Measurements from ENCODE around the gene MRGPRD.
"Not testable (repeated sequence)": the region's sequence is repeated elsewhere in the genome, so short reads cannot be mapped to it uniquely, and the experiment has no call there.

Gene MRGPRD

DNA sequence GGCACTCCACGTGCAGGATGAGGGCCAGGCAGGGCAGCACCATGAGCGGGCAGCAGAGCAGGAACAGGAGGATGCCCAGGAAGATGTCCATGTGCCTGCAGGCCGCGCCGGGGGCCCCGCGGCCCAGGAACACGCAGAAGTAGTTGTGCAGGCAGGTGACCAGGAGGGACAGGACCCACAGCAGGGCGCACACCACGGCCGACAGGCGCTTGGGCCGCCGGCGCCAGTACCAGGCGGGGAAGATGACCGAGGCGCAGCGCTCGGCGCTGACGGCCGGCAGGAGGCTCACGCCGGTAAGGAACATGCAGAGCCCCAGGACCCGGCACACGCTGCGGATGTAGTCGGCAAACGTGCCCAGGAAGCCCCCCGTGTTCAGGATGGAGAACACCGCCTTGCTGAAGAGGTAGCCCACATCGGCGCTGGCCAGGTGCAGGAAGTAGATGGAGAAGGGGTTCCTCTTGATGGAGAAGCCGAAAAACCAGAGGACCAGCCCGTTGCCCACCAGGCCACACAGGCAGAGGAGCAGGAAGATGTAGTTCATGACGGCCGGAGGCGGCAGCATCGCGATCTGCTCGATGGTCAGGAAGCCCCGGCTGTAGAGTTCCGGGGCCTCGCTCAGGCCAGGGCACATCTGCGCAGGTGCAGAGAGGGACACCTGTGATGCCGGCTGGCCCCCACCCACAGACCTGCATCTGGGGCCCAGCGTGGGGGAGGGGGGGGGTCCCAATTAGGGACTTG, 25.0 kb upstream of the MRGPRD start:
- DNase-seq = no peak

DNA sequence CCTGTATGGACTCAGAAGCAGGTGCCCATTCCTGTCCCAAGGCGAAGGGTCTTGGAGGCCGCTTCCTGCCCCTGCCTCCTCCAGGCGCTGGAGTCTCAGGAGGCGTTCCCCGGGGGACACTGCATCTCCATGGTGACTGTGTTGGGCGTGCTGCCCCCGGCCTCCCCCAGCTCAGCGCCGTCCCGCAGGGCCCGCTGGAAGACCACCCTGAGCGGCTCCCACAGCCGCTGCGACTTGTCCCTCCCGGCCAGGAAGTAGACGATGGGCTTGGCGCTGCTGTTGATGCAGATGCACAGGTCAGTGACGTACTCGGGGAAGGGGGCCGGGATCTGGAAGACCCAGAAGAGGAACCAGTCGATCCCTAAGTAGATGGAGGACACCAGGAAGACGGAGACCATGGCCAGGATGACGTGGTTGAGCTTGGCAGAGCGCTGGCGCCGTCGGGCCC, 24.4 kb upstream of the MRGPRD start:
- no peak for DNase-seq

DNA sequence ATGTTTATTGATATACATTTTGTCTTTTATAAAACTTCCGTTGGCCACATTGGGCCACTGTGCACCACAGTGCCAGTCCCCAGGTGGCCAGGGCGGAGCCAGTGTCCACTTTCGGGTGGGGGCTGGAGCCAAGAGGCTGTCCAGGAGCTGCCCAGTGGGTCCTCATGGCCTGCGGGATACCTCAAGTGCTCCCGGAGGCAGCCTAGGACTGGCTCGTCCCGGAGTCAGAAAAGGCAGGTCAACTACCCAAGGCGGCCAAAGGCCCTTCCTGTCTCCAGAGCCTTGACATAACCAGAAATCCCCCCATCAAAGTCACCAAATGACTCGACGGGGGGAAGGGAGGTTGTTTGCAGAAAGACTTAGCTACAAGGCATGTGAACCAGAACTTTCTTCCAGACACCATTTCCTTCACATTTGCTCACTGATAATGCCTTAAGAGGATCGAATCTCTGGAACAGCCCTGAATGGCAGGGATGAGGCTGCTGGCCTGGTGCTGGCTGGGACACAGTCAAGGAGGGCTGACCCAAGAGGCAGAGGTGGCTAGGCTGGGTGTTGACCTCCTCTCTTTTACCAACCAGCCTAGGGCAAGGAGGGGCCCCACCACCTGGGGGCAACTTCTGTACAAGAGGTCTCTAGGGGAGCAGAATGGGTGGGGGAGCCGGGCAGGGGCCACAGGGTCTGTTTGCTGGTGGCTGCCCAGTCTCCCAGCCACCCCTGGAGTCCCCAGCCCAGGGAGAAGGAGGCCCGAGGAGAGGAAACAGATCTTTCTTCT, 23.8 kb upstream of the MRGPRD start:
- DNase-seq = no peak

DNA sequence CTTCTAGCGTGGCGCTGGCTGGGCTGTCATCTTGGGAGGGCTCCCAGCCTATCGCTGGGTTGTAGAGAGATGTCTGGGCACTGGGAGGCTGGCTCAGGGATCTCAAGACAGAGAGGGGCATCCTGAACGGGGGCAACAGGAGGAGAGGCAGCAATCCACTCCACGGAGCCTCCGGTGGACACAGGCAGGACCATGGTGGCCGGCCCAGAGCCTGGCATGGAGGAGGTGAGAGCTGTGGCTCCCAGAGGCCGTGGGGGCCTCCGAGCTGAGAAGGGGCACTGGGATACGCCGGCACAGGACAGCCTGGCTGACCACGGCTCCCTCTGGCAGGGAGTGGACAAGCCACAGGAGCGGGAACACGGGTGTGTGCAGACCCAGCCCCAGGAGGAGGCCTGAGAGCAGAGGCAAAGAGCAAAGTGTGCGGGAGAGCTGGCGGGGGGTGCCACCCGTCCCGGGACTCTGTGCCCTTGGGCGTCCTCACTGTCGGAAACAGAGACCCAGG, 23.1 kb upstream of the MRGPRD start:
- DNase-seq = no peak

DNA sequence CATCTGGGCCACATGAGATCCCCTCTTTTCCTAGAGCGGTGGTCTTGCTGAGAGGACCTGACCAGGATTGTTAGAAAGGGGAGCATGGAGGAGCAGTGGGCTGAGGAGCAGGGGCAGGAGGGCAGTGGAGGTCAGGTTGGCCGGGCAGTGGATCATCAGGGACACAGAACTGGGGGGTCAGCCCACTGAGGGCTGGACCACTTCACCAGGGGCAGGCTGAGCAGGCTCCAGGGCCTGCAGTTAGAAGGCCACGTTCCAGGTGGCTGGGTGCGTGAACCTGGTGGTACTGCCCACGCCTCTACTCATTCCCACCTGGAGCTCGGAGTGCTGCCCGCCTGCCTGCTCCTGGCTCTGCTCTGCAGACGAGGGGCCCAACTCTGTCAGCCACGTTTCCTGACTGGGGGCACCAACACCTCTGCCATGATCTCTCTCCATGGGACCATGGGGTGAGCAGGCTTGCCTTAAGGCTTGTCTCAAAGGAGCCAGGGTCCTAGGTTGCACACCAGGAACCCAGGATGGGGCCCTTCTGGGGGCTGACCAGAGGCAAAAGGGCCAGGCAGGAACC, 22.6 kb upstream of the MRGPRD start:
- DNase-seq = no peak

DNA sequence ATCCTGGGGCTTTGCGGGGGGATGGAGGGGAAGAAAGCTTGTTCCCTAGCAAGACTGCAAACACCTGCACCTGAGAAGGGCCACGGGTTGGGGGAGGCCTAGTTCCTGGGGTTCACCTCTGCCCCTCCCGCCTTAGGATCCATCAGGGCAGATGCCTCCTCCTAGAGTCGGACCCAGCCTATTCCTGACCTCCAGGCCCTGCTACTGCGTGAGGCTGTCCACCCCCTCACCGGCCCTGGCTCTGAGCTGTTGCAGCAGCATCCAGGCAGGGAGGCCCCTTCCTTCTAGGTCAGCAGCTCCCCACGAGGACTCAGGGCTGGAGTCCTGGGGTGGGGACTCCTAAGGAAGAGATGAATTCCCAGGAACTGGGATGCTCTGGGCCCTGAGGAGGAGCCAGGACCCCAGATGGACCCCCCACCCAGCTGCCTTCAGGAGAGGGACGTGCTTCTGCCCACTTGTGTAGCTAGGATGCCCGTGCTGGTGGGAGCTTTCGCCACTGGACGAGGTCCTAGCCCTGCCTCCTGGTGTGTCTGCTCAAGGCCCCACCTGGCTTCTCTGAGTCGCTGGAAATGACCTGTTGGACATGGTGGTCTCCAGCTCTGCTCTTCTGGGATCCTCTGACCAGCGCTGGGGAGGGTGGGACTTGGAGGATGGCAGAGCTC, 21.9 kb upstream of the MRGPRD start:
- no peak for DNase-seq

DNA sequence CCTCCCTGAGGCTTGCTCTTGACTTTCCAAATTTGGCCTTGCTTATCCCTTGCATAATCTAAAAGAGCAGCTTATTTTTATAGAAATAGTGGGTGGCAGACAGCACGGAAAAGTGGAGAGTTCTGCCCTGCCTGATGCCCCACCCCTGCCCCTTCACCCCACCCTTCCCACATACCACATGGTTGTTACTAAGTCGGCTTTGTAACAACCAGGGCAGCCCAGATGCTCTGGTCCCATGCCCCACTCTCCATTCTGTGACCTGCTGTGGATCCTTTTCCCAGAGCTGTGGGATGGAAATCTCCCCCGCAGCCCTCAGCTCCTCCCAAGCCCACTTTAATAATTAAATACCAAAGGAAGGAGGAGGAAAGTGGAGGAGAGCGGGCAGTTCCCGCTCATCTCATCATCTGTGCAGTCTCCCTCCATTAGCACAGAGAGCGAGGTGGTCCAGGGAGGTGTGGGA, 21.4 kb upstream of the MRGPRD start:
- DNase-seq = no peak

DNA sequence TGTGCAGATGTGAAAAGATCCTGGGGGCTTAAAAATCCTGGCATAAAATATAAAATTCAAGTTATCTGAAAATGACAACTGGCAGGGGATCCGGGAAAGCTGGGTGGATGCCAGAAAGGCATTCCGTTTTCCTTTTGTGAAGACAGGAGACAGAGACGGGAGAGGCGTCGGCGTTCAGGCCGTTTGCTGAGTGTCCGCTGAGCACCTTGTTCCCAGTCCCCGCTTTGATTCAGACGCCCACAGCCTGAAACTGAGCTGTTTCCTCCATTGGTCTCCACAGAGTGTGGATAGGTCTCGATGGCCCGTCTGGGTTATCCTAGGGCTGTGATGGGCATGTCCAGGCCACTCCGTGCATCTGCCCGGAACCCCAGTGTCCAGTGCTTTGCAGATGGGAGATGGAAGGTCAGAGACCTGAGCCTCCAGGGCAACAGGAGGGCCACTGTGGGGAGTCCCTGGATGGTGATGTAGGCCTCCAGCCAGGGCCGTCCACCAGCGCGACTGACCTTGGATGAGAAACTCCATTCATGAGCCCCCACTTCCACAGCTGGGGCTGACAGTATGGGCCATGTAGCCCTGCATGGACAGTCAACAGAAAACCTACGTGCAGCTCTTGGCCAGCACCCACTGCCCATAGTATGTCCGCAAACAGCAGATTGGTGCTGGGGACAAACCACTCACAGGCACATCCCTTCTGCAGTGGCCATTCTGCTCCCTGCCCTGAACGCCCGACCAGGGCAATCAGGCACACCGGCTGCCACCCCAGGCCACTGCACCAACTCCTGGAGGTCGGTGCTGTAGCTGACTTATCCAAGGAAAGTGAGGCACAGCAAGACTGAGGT, 20.7 kb upstream of the MRGPRD start:
- DNase-seq = no peak

DNA sequence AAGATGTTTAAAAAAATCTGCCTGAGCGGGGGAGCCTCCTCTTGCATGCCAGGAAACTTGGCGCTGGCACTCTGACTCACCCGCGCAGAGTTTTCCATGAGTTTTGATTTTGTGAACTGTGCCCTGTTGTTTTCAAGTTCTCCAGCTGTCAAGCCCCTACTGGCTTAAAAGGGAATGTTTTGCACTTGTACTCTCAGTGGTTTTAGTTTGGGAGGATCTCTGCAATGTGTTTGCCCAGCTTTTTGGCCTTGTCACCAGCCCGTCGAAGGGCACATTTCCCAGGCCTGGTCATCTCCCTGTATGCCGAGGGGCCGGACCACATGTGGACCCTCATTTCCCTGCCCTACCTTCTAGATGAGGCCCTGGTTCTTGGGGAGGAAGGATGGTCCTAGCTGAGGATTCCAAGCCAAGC, 20.1 kb upstream of the MRGPRD start:
- DNase-seq = peak; percentile 62

DNA sequence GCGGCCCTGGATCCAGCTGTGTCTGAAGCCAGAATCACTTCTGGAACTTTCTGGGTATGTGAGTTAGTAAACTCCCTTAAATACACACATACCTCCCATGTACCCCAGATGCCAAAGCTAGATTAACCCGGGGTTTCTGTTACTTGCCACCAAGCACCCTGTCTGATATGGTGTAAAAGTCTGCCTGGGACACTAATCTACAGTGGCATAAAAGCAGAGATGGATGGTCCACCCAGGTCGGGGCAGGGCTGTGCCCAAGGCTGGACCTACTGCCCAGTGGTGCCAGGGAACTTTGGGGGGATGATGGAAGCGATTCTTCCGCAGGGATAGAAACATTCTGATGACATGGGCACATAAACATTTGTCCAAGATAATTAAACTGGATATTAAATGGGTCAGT, 19.6 kb upstream of the MRGPRD start:
- no peak for DNase-seq

DNA sequence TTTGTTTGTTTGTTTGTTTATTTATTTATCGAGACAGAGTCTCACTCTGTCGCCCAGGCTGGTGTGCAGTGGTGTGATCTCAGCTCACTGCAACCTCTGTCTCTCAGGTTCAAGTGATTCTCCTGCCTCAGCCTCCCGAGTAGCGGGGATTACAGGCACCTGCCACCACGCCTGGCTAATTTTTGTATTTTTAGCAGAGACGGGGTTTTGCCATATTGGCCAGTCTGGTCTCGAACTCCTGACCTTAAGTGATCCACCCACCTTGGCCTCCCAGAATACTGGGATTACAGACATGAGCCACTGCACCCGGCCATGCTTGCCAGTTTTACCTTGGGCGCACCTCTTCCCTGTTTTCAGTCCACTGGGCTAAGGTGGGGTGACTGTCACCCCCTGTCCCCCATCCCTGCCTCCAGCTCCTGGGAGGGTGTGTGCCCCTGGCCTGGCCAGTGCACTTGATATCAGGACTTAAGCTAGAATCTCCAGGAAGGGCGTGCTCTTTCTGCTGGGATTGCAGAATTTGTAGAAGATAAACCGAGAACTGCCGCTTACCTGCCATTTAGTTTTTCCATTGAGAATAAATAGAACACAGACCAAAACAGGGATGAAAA, 19.1 kb upstream of the MRGPRD start:
- DNase-seq = not testable (repeated sequence)

DNA sequence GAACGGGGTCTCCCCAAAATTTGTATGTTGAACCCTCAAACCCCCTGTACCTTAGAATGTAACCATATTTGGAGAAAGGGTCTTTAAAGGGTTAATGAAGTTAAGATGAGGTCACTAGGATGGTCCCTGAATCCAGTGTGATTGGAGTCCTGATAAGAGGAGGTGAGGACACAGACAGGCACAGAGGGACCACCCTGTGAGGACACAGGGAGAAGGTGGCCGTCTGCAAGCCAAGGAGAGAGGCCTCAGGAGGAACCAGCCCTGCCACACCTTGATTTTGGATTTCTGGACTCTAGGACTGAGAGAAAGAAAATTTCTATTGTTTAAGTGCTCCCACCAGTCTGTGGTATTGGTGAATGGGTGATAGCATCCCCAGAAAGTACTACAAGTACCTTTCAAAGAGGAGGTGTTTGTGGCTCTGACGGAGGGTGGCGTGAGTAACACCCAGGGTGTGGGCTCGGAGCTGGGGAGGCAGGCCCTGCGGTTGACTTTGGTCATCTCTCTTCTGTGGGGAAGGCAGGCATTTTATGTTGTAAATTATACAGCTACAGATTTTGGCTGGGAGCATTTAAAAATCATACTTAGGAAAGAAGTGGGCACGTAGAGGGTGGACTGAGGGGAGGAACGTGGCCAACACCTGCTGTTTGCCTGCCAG, 18.4 kb upstream of the MRGPRD start:
- DNase-seq = no peak

DNA sequence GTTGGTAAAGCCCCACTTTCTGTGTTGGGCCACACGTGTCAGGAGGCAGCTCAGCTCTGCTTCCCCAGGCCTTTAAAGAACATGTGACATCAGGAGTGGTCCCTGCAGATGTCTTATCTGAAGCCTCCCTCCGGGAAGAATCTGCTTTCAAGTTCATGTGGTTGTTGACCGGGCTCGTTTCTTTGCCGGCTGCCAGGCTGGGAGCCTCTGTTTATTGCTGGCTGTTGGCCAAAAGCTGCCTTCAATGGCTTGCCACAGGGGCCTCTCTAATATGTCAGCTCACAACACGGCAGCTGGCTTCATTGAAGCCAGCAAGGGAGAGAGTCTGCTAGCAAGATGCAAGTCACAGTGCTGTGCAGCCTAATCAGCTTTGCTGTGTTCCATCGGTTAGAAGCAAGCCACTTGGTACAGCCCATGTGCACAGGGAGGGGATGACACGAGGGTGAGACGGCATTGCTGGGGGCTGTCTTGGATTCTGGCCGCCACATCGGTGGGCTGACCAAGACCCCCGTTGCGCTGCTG, 17.7 kb upstream of the MRGPRD start:
- no peak for DNase-seq

DNA sequence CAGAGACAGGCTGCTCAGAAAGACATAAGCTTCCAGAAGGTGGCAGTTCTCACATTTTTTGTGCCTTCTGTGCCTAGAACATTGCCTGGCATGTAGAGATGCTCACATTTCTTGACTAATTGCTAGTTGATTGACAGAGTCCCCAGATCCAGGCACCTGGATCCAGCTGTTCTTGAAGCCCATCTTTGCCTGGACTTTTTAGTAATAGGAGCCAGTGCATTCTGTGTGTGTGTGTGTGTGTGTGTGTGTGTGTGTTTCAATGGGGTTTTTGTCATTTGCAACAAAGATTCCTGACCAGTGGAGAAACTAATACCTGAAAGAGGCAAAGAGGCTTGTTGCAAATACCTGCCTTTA, 17.2 kb upstream of the MRGPRD start:
- DNase-seq = no peak

DNA sequence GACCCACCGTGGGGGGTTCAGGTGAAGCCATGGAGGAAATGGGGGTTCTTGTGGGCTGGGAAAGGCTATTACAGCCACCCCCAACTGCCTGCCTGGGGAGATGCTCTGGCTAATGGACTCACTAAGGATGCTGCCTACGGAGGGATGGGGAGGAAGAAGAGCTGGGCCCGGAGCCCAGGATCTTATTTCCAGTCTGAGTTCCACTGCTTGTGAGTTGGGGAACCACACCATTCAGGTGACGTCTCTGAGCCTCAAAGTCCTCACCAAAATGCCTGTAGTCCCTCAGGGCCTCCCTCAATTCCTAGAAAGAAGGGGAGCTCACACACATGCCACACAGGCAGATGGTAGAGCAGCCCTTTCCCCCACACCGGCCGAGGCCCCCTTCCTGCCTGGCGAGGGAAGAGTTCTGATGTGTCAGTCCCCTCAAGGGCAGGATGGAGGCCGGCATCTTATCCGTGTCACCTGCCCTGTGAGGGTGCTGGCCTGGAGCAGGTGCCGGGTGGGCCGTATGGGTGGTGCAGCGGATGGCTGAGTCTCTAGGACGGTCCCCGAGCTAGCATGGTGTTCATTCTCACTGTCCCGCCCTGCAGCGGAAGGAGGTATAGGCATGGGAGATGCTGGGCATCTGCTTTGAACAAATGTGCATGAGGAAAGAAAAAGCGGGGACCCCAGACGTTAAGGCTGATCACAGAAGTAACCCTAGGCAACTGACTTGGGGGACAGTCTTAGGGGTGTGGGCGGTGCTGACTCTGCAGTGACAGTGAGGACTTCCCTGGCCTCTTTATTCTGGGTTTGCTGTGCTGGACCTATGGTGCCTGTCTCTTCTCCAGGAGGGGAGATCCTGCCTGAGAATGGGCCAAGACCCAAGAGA, 16.6 kb upstream of the MRGPRD start:
- DNase-seq = no peak

DNA sequence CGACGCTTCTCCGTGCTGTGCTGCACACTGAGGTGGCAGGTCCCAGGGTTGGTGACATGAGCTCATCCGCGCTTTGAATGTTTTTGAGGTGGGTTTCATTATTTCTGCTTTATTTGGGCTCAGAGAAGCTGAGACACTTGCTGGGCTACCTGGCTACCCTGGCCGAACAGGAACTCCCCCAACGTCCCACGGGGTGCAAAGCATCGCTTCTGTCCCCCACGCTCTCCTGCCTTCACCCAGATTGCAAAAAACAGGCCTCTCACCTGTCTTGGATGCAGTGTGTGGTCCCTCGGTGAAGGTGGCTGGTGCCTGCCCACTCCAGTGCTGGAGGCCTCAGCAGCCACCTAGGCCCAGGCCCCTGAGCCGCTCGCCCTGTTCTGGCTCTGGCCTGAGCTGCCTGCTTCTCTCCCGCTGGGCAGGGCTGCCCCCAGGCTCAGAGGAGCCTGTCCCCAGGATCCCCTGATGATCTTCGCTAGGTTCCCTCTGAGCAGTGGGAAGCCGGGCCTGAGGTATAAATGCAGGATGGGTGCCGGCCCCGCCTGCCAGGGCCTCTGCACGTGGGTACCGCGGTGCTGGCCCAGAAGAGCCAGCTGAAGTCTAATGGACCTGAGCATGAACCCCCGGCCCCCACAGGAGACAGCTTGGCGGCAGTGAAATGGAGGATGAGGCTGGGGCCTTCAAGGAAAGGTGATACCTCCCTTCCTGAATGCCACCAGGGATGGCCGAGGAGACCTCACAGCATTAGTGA, 15.8 kb upstream of the MRGPRD start:
- DNase-seq = no peak

DNA sequence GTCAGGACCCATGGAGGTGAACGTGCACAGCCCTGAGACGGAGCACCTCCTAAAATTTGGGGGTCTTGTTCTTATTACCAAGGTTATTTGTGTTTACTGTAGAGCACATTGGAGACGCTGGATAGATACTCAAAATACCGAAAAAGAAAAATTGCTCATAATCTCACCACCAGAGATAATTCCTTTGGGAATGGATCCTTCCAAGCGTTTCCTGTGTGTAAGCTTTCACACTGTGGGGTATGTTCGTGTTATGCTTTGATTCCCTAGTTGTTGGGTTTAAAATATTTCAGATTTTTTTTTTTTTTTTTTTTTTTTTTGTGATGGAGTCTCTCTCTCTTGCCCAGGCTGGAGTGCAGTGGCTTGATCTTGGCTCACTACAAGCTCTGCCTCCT, 14.1 kb upstream of the MRGPRD start:
- DNase-seq = no peak

DNA sequence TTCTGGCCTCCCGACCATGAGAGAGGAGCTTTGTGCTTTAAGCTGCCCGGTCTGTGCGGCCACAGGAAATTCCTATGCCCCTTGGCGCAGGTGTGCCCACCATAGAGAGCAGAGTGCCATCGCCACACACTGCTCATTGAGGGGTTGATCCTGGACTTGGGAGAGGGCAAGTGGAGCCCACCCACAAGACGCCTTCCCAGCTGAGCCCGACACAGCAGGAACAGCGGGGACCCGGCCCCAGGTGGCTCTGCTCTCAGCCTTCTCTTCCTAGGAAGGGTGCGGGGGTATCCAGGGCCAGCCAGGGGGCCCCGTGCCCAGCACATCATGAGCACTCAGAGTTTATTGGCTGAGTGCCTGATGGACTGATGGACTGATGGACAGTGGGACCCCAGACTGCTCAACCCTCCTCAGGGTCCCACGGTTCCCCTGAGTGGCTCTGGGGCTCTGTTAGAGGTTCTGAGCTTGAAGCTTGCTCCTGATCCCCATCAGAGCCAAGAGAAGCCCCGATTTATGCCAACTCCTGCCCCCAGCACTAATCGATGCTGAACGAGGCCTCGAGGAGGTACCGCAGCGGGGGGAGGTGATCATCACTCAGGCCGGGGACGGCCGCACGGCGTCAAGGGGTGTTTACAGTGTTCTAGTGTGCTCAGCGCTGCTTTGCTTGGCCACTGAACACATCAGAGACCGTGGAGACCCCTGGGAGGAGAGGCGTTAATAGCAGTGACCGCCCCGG, 13.5 kb upstream of the MRGPRD start:
- no peak for DNase-seq

DNA sequence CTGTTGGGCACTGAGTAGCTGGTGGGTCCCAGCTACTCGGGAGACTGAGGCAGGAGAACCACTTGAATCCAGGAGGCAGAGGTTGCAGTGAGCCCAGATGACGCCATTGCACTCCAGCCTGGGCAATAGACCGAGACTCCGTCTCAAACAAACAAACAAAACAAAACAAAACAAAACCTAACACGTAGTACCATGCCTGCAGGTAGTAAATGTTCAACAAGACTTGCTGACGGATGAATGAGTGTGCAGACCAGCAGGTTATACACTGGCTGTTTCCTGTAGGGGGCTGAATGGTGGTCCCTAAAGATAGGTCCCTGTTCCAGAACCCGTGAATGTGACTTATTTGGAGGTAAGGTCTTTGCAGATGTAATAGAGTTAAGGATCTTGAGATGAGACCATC, 12.8 kb upstream of the MRGPRD start:
- no peak for DNase-seq
